Measurements from ENCODE around the gene TMTC3. TPM values are rescaled to one million over a fixed set of nuclear protein-coding genes. Genes with fewer than 3 reads are reported as not detected.

Gene TMTC3
- total RNA-seq, 4 donors from 2014 or later: 24.9 to 37.1 (median 31.9) TPM

DNA sequence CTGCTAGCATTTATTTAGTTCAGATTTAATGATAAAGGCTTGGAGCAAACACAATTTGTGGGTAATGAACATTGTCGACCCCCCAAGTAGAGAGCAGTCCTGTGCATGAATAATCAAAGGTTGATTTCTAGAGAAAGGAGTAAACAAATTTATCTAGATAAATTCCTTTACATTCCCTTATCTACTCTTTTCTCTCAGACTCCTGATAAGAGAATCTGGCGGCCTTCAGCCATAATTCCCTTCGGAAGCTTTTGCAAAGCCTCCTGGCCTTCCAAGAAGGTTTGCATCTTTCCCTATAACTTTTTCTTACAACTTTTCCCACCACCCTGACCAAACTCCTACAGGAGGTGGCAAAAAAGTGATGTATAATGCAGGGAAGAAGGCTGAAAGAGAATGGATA lies 42.1 kb downstream of the TMTC3 start:
- Histone ChIP-seq H3K36me3 (peaks cover 55% of the 10 kb centered on the region), H3K4me3 (no peak overlapping the region), H3K9me3 (no peaks in the 10 kb centered on the region), H3K27me3 (no peaks in the 10 kb centered on the region), H3K27ac (no peak overlapping the region), H3K4me1 (no peaks in the 10 kb centered on the region)
- 90% methylated on average over 3 of the region's 3 CpGs for WGBS
- TF ChIP-seq, protein P1, sequence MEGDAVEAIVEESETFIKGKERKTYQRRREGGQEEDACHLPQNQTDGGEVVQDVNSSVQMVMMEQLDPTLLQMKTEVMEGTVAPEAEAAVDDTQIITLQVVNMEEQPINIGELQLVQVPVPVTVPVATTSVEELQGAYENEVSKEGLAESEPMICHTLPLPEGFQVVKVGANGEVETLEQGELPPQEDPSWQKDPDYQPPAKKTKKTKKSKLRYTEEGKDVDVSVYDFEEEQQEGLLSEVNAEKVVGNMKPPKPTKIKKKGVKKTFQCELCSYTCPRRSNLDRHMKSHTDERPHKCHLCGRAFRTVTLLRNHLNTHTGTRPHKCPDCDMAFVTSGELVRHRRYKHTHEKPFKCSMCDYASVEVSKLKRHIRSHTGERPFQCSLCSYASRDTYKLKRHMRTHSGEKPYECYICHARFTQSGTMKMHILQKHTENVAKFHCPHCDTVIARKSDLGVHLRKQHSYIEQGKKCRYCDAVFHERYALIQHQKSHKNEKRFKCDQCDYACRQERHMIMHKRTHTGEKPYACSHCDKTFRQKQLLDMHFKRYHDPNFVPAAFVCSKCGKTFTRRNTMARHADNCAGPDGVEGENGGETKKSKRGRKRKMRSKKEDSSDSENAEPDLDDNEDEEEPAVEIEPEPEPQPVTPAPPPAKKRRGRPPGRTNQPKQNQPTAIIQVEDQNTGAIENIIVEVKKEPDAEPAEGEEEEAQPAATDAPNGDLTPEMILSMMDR (IDR thresholded peaks at IDR 0.05): no peak
- TF ChIP-seq EP300 (IDR thresholded peaks at IDR 0.05) (no peak), POLR2A (IDR thresholded peaks at IDR 0.05) (no peak), POLR2AphosphoS5 (IDR thresholded peaks at IDR 0.05) (no peak)
- DNase-seq (ENCODE audit: low spot score in 2 of 2): no peak

- no peak overlapping the region for H3K4me3 ChIP-seq
- TF ChIP-seq, protein P1 (IDR thresholded peaks at IDR 0.05): no peak
- TF ChIP-seq EP300 (IDR thresholded peaks at IDR 0.05) (no peak), POLR2A (IDR thresholded peaks at IDR 0.05) (no peak), POLR2AphosphoS5 (IDR thresholded peaks at IDR 0.05) (no peak)
- H3K27me3 ChIP-seq: no peaks in the 10 kb centered on the region
- H3K27ac ChIP-seq: no peak overlapping the region
- no peak for DNase-seq (ENCODE audit: low spot score in 2 of 2)
- no peaks in the 10 kb centered on the region for H3K9me3 ChIP-seq
- WGBS: 94% methylated on average over 2 of the region's 2 CpGs
- peaks cover 44% of the 10 kb centered on the region for H3K36me3 ChIP-seq
- H3K4me1 ChIP-seq: no peaks in the 10 kb centered on the region
Observed at GRCh38 chr12:88185279-88185678, 43.2 kb downstream of the TMTC3 start.

DNA sequence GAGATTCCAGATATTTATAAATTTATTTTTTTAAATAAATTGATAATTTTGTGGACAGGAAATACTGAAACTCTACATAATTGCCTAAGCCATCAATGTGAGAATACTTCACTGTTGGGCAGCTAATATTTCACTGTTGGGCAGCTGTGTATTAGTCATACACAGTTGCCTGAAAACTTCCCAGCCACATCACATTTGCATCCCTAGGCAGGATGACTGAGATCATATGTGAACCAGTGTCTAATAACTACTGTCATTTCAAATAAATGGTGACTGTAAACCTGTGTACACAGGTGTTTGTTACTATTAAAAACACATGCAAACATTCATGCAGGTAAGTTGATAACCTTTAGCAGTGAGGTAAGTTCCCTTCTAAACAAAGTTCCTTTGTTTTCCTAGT lies 43.9 kb downstream of the TMTC3 start:
- peaks cover 40% of the 10 kb centered on the region for H3K36me3 ChIP-seq
- H3K4me3 ChIP-seq: no peak overlapping the region
- no peak overlapping the region for H3K27ac ChIP-seq
- no peaks in the 10 kb centered on the region for H3K27me3 ChIP-seq
- no peak for DNase-seq (ENCODE audit: low spot score in 2 of 2)
- no peaks in the 10 kb centered on the region for H3K4me1 ChIP-seq
- no peaks in the 10 kb centered on the region for H3K9me3 ChIP-seq
- no peak for TF ChIP-seq POLR2AphosphoS5 (IDR thresholded peaks at IDR 0.05)
- TF ChIP-seq POLR2A (IDR thresholded peaks at IDR 0.05): no peak
- TF ChIP-seq, protein P1 (IDR thresholded peaks at IDR 0.05): no peak
- no peak for TF ChIP-seq EP300 (IDR thresholded peaks at IDR 0.05)

GRCh38 chr12:88187571-88187970 lies 45.5 kb downstream of the TMTC3 start:
- Histone ChIP-seq H3K4me3 (no peak overlapping the region), H3K36me3 (peaks cover 27% of the 10 kb centered on the region), H3K27ac (no peak overlapping the region), H3K9me3 (no peaks in the 10 kb centered on the region), H3K4me1 (no peaks in the 10 kb centered on the region), H3K27me3 (no peaks in the 10 kb centered on the region)
- TF ChIP-seq POLR2A (IDR thresholded peaks at IDR 0.05) (no peak), EP300 (IDR thresholded peaks at IDR 0.05) (no peak), POLR2AphosphoS5 (IDR thresholded peaks at IDR 0.05) (no peak)
- TF ChIP-seq, protein P1 (IDR thresholded peaks at IDR 0.05): no peak
- DNase-seq (ENCODE audit: low spot score in 2 of 2): no peak
- WGBS: 94% methylated on average over 2 of the region's 2 CpGs

- Histone ChIP-seq H3K4me1 (no peaks in the 10 kb centered on the region), H3K27me3 (no peaks in the 10 kb centered on the region), H3K9me3 (no peaks in the 10 kb centered on the region), H3K36me3 (peaks cover 23% of the 10 kb centered on the region), H3K27ac (no peak overlapping the region), H3K4me3 (no peak overlapping the region)
- WGBS: 92% methylated on average over 1 of the region's 1 CpG
- TF ChIP-seq EP300 (IDR thresholded peaks at IDR 0.05) (no peak), POLR2AphosphoS5 (IDR thresholded peaks at IDR 0.05) (no peak), POLR2A (IDR thresholded peaks at IDR 0.05) (no peak)
- TF ChIP-seq, protein P1 (IDR thresholded peaks at IDR 0.05): no peak
- DNase-seq (ENCODE audit: low spot score in 2 of 2): no peak
Observed at GRCh38 chr12:88188180-88188579, 46.1 kb downstream of the TMTC3 start.

Data from suprapubic skin (tissue), 4 donors.